GM21529 (cell line): Measurements from ENCODE around the gene FARP2.

Experiments used
- ATAC-seq: cut with Tn5 transposase; IDR thresholded peaks from one replicate; pipeline ENCODE4 v1.9.1; 2021; ENCODE audit not compliant: unreplicated experiment

Gene FARP2

DNA sequence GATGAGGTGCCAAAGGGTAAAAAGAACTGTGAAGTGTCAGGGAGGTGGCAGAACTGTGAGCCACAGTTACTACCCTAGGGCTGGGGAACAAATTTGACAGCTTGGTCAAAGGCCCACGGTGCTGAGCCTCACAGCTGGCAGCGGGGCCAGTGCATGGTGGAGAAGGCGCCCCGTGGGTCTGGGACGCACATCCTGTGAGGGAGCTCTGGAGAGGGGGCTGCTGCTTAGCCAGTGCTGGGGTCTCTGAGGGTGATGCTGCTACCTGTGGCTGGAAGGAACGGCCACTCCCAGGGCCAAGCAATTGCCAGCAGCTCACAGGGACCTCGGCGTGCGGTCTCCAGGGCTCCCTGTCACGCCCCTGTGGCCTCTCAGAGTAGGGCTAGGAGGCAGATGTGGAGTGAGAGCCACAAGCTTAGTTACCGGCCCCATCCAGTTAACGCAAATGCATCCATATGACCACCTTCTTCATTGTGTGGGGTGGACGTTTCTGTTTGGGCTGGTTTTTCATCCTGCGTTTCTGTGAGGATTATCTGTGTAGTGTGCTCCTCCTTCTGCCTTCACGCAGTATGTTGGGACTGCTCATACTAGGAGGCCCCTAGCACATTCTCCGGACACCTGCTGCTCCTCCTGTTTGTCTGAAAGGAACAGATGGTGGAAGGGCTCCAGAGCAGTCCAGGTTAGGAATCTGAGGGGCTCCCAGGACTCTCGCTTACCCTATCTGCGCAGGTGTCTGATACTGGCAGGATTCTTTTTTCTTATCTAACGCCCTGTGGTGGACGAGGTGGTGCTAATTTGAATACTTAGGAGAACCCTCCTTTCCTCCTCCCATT is 126.3 kb downstream of the FARP2 start:
- no peak for ATAC-seq

DNA sequence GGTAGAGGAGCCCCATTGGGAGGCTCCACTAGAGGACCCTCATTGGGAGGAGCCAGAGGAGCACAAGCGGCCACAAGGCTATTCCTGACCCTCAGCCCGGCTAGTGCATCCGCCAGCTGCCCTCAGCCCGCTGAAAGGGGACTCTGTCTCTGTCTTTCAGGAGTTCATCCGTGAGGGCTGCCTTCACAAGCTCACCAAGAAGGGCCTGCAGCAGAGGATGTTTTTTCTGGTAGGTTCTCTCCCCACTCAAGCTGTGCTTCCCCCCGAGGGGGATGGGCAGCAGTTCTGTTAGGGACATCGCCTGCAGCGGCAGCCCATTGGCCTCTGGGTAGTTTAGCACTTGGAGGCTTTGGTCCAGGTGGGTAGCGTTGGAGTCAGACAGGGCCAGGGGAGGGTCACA is 127.2 kb downstream of the FARP2 start:
- ATAC-seq = no peak

- ATAC-seq = no peak
Measured at GRCh38 chr2:241485172-241485911, 129.3 kb downstream of the FARP2 start.

DNA sequence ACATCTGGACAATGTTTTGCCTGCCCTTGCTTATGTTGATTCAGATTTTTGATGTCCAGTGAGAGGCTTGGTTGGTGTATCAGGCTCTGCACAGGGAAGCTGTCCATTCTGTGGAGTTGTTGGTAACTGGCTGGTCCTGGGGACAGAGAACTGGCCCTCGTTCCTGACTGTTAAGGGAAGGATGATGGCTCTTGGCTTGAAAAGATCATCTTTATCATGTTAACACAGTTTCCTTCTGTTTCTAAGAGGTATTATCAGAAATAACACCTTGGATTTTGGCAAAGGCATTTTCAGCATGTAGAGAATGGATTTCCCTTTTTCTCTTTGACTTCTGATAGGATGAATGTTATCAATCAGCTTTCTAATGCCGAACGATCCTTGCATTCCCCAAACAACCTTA is 133.0 kb downstream of the FARP2 start:
- no peak for ATAC-seq

GRCh38 chr2:241489733-241490680 is 133.9 kb downstream of the FARP2 start:
- no peak for ATAC-seq

GRCh38 chr2:241490825-241491506 is 134.9 kb downstream of the FARP2 start:
- ATAC-seq = no peak

GRCh38 chr2:241491549-241492173 is 135.6 kb downstream of the FARP2 start:
- ATAC-seq = no peak

DNA sequence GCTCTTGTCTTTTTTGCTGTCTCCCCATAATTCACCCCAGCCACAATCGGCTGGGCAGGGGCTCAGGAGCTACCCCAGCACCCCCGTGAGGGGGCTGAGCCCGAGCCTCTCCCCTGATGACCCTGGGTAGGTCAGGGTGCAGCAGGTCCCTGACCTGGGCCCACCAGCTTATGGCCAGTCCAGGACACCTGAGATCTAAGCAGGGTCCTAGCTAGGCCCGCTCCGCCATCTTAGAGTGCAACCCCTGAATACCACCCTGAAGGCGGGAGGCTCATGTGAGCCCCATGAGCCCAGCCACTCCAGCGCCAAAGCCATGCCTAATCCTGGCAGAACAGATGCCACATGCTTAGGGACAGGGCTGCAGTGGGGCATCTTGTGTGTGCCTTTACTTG is 136.1 kb downstream of the FARP2 start:
- ATAC-seq = no peak

DNA sequence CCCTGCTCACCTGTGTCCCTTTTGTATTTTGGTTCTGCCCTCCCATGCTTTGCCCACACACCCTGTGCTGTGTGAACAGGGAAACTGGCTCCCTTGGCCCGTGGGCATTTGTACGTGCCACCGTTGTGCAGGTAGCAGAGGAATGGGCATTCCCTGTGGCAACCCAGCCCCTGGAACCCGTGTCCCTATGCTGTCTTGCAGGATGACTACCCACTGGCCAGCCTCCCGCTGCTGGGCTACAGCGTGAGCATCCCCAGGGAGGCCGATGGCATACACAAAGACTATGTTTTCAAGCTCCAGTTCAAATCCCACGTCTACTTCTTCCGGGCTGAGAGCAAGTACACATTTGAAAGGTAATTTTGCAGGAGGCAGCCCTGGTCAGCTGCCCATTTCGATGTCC is 137.0 kb downstream of the FARP2 start:
- no peak for ATAC-seq

- ATAC-seq = no peak
Measured at GRCh38 chr2:241494311-241494908, 138.3 kb downstream of the FARP2 start.

DNA sequence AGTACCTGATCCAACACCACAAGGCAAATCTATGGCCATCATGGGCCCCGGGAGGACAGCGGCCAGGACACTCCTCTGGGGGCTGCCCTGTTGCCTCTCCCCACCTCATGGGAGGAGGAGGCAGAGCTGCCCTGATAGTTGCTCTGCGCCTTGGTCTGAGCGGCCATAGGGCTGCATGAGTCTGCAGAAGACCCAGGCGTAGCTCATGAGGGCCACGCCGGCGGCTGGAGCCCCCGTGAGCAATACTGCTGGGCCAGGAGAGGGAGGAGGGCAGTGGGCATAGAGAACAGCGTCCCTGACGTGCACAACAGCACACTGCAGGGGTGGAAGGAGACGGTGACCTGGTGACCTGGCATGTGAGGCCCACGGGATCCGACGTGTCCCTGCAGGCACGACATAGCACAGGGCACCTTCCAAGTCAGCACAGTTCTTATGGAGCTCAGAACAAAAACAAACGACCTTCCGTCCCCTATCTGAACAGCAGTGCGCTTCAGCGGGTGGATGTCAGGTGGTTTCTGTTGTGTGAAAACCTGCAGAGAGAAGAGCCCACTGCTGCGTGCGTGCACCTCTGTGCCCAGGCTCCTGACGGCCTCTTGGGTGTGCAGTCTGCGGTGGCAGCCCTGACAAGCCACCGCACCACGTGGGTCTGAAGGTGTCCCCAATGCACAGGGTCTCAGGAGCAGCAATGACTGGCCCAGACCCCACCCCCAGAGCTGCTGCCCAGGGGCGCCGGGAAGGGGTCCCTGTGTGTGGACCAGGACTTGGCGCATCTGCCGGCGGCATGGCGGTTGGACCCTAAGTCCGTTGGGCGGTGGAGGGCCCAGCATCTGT is 139.3 kb downstream of the FARP2 start:
- ATAC-seq = no peak

DNA sequence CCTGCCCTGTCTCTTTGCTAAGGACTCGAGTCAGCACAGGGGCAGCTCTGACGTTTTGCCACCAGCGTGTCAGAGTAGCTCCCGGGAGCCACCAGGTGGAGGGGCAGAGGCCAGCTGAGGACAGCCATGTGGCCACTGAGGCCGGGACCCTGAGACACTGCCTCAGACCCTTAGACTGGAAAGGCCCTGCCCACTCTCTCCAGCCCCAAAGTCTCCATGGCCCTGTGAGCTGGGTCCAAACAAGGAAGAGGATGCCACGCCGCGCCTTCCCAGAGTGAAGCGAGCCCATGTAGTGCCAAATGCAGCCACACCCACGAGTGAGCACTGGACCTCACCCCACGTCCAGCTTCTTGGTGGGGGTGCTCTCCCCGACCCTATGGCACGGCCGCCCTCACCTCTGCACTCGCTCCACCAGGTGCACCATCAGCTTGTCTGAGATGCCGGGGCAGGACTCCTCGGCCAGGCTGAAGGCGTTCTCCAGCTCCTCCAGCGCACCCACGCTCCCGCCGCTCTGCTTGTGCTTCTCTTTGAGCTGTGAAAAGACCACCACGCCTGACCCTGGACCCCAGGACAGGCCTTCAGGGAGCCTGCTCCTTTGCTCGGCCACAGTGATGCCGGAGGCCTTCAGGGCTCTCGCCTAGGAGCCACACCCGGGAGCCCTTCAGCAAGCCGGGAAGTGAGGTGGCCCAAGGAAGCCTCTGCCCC is 140.1 kb downstream of the FARP2 start:
- no peak for ATAC-seq

DNA sequence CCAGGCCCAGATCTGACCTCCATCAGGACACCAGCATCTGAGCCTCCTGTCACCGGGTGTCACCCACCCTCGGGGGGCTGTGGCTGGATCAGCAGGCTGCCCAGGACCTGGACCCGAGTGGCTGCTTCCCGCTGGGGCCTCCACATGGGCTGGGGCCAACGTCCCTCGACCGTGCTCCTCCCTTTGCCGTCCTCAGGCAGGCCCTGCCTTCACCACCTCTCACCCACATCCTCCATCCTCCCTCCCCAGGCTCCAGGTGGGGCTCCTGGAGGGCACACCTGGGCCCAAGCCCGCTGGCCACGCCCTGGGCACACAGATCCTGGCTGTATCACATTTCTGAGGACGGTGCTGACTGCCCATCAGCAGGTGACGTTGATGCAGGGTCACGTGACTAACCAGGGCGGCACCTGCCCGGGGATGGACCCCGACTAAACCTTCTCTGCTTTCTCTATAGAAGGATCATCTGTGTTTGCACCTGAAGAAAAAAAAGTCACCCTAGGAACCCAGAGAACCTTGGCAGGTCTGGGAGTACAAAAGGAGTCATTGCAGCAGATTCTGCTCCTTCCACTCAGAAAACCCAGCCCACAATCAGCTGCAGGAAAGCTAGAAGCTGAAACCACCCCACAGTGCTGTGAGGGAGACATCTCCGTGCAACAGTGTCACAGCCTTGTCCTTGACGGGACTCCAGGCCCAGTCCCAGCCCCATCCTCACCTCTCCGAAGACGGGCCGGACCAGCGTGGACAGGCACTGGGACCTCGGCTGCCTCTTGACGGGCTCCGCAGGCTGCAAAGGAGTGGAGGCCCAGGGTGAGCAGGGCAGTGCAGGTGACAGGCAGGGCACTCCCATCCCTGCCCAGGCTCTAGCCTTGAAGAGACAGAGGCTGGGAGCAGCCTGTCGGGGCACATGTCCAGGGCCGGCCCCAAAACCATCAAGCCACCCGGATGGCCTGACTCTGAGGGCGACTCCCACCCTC is 141.1 kb downstream of the FARP2 start:
- ATAC-seq = no peak

DNA sequence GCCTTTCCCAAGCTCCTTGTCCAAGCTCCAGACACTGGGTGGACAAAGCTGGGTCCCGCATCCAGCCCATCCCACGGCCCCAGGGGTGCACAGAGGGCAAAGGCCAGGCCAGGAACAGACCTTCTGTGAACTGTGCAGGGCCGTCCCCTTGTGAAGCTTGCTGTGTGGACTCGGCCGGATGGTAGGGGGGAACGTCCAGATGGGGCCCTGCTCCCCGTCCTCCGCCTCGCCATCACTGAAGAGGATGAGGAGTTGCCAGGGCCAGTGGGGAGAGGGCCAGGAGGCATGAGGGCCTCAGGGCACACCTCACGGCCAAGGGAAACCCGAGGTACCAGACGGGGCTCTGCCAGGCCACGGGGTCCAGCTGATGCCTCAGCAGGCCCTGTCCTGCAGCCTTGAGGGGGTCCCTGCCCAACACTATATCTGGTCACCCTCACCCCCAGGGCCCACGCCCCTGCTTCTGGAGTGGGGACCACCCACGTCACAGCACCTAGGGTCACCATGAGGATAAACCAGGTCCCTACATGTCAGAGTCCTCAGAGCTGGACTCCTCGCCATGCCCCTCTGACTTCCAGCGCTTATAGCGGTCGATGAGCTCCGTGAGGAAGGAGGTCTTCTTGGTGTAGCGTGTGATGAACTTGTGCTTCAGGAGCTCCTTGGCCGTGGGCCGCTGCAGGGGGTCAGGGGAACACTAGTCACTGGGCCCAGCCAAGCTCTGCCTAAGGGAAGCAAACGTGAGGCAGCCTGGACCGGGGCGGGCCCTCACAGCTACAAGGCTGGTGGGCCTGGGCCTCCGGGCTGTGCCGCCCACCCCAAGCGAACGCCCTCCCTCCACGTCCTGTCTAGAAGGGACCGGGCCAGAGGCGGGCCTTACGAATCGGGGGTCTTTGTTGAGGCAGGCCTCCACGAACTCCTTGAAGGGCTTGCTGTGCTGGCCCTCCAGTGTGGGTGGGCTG is 142.3 kb downstream of the FARP2 start:
- no peak for ATAC-seq

DNA sequence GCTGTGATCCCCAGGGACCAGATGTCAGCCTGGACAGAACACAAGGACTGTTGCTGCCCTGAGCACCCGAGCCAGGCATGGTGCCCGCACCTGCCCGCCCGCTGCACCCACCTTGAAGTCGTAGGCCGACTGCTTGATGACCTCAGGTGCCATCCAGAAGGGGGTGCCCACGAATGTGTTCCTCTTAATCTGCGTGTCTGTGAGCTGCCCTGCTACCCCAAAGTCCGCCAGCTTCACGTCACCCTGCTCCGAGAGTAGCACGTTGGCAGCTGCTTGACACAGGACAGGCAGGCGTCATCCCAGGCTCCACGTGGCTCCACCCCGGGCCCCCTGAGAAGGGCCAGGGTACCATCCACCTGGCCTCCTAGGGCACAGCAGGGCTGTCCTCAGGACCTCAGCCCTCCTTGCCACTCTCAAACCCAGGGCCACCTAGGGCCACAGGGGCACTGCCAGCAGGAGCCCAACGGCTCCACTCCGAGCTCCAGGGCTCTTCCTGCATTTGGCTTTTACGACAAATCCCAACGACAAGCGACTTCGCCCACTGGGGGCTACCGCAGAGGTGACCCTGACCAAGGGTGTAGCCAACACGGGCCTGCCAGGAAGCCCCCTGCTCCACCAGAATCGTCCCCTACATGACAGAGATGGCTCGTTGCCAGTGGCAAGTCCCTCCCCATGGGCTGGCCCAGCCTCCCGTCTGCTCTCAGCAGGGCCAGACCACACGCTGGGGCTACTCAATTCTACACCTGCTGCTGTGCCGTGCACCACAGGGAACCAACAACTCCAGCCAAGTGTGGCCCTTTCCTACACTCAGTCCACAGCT is 143.3 kb downstream of the FARP2 start:
- ATAC-seq = no peak
